HFFc6 (cell line): ENCODE data around the gene STT3A. TPM values are rescaled to one million over a fixed set of nuclear protein-coding genes. Genes with fewer than 3 reads are reported as not detected.
A peak's percentile ranks its signal among the peaks of the same experiment; 100 is the strongest.

Experiments
- DNase-seq: peaks from one replicate; pipeline ENCODE4 v3.0.0-alpha.2; 2018
- H3K27ac Mint-ChIP-seq: 2 replicates; pipeline ENCODE4 v1.8.0; 2020; ENCODE audit warnings: mild to moderate bottlenecking, mixed read lengths
- H3K27me3 Mint-ChIP-seq: 2 replicates; pipeline ENCODE4 v1.8.0; 2021; ENCODE audit warnings: mild to moderate bottlenecking, moderate library complexity, mixed read lengths; ENCODE audit not compliant: insufficient read depth
- H3K36me3 Mint-ChIP-seq: 2 replicates; pipeline ENCODE4 v1.8.0; 2021; ENCODE audit warnings: low read depth, mixed read lengths
- H3K4me1 Mint-ChIP-seq: 2 replicates; pipeline ENCODE4 v1.8.0; 2020; ENCODE audit warnings: low read depth, mixed read lengths
- H3K4me3 Mint-ChIP-seq: 2 replicates; pipeline ENCODE4 v1.8.0; 2020; ENCODE audit warnings: mild to moderate bottlenecking, moderate library complexity, mixed read lengths
- H3K9me3 Mint-ChIP-seq: 2 replicates; pipeline ENCODE4 v1.8.0; 2020; ENCODE audit warnings: mild to moderate bottlenecking, mixed read lengths
- CTCF ChIP-seq: fragments of 200-600 bp; sonication (generic); IDR thresholded peaks from 2 replicates; pipeline ENCODE4 v1.5.0; 2021; ENCODE audit warnings: antibody characterized with exemption, mild to moderate bottlenecking
- total RNA-seq, 6 experiments: library from RNA; stranded (reverse); fragmentation: NEBNext Ultra II Directional; extraction: Animal tissue kit (Norgen Biotek cat#: 25700); gene quantifications; 2 replicates in 1 of 6; 3 replicates in 5 of 6; pipeline ENCODE4 v1.2.3, GENCODE V29; 2021

Gene STT3A
- total RNA-seq, 6 experiments from 2014 or later, result 265 to 280 (median 269) TPM

GRCh38 chr11:125588505-125588904, 4.1 kb upstream of the STT3A start:
- Mint-ChIP-seq H3K4me1 (peaks cover 29% of the 10 kb centered on the region), H3K27me3 (peaks cover 1% of the 10 kb centered on the region; the same call in 1 of the 2 replicates), H3K4me3 (peak overlapping the region; percentile 20), H3K9me3 (no peaks in the 10 kb centered on the region), H3K27ac (peak overlapping the region; percentile 1; the same call in 1 of the 2 replicates), H3K36me3 (peaks cover 22% of the 10 kb centered on the region)
- no peak for DNase-seq
- no peak for TF ChIP-seq CTCF

GRCh38 chr11:125591649-125592304, 875 bp upstream of the STT3A start:
- no peak for TF ChIP-seq CTCF
- Mint-ChIP-seq H3K27me3 (no peaks in the 10 kb centered on the region; the same call in 1 of the 2 replicates), H3K4me1 (peaks cover 51% of the 10 kb centered on the region), H3K27ac (peak overlapping the region; percentile 99), H3K9me3 (no peaks in the 10 kb centered on the region), H3K4me3 (peak overlapping the region; percentile 96), H3K36me3 (peaks cover 20% of the 10 kb centered on the region)
- peak; percentile 1 for DNase-seq

- Mint-ChIP-seq H3K27me3 (no peaks in the 10 kb centered on the region; the same call in 1 of the 2 replicates), H3K27ac (peak overlapping the region; percentile 99), H3K4me3 (peak overlapping the region; percentile 96), H3K9me3 (no peaks in the 10 kb centered on the region), H3K36me3 (peaks cover 27% of the 10 kb centered on the region), H3K4me1 (peaks cover 42% of the 10 kb centered on the region)
- peak; percentile 54 for DNase-seq
- TF ChIP-seq CTCF, result no peak
Observed at GRCh38 chr11:125593114-125593820, 615 bp downstream of the STT3A start.

- Mint-ChIP-seq H3K9me3 (no peaks in the 10 kb centered on the region), H3K27ac (no peak overlapping the region), H3K27me3 (no peaks in the 10 kb centered on the region; the same call in 1 of the 2 replicates), H3K4me1 (peaks cover 38% of the 10 kb centered on the region), H3K4me3 (peak overlapping the region; percentile 52), H3K36me3 (peaks cover 37% of the 10 kb centered on the region)
- DNase-seq, result no peak
- TF ChIP-seq CTCF, result no peak
Observed at GRCh38 chr11:125594958-125595357, 2.3 kb downstream of the STT3A start.

- Mint-ChIP-seq H3K27me3 (no peaks in the 10 kb centered on the region; the same call in 1 of the 2 replicates), H3K27ac (no peak overlapping the region), H3K4me3 (no peak overlapping the region), H3K4me1 (peaks cover 25% of the 10 kb centered on the region), H3K9me3 (no peaks in the 10 kb centered on the region), H3K36me3 (peaks cover 47% of the 10 kb centered on the region)
- TF ChIP-seq CTCF, result no peak
- DNase-seq, result no peak
Observed at GRCh38 chr11:125600663-125601062, 8.0 kb downstream of the STT3A start.
